ENCODE data around the gene P2RY12.

GRCh38 chr3:151320131-151320530 lies 64.4 kb downstream of the P2RY12 start:
- TF ChIP-seq CTCF (conservative IDR thresholded peaks at IDR 0.05 in 1 of 2, IDR thresholded peaks at IDR 0.05 in 1 of 2; ENCODE audit: low read depth in 1 of 2, low read length in 2 of 2) (no peak), EZH2 (IDR thresholded peaks at IDR 0.05; ENCODE audit: low read length, missing control alignments) (no peak)

Measured in fibroblast of lung (primary cell).